Pons (tissue), 1 donor: ENCODE measurements around the gene CACHD1.

Source experiments
- DNase-seq: peaks from one replicate; pipeline ENCODE4 v3.0.0-alpha.2; 2016; ENCODE audit warnings: low spot score

CACHD1 gene

GRCh38 chr1:64659478-64660138, 189.7 kb downstream of the CACHD1 start:
- DNase-seq: no peak

GRCh38 chr1:64663668-64664067, 193.7 kb downstream of the CACHD1 start:
- no peak for DNase-seq

- peak; percentile 25 for DNase-seq
These were observed 194.4 kb downstream of the CACHD1 start for GRCh38 chr1:64664299-64664698.

GRCh38 chr1:64669098-64669675, 199.3 kb downstream of the CACHD1 start:
- no peak for DNase-seq

- peak; percentile 32 for DNase-seq
These were observed 205.9 kb downstream of the CACHD1 start for GRCh38 chr1:64675718-64676345.

DNA sequence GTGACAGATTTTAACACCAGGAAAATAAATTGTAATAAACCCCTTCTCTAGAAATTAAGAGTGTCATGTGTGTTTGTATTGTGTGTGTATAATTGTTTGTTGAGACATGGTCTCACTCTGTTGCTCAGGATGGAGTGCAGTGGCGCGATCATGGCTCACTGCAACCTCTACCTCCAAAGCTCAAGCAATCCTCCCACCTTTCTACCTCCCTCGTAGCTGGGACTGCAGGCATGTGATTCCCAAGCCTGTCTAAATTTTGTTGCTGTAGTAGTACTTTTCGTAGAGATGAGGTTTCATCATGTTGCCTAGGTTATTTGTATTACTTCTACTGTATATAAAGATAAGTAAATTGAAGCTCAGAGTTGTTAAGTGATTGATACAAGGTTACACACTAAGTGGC, 206.5 kb downstream of the CACHD1 start:
- DNase-seq: no peak

- DNase-seq: no peak
These were observed 207.6 kb downstream of the CACHD1 start for GRCh38 chr1:64677532-64677931.

- DNase-seq: no peak
These were observed 208.4 kb downstream of the CACHD1 start for GRCh38 chr1:64678366-64678765.

GRCh38 chr1:64679177-64679576, 209.2 kb downstream of the CACHD1 start:
- no peak for DNase-seq

GRCh38 chr1:64680599-64680998, 210.7 kb downstream of the CACHD1 start:
- no peak for DNase-seq

GRCh38 chr1:64681043-64681442, 211.1 kb downstream of the CACHD1 start:
- DNase-seq: no peak

GRCh38 chr1:64683419-64683818, 213.5 kb downstream of the CACHD1 start:
- DNase-seq: no peak

GRCh38 chr1:64685217-64685616, 215.3 kb downstream of the CACHD1 start:
- DNase-seq: no peak

DNA sequence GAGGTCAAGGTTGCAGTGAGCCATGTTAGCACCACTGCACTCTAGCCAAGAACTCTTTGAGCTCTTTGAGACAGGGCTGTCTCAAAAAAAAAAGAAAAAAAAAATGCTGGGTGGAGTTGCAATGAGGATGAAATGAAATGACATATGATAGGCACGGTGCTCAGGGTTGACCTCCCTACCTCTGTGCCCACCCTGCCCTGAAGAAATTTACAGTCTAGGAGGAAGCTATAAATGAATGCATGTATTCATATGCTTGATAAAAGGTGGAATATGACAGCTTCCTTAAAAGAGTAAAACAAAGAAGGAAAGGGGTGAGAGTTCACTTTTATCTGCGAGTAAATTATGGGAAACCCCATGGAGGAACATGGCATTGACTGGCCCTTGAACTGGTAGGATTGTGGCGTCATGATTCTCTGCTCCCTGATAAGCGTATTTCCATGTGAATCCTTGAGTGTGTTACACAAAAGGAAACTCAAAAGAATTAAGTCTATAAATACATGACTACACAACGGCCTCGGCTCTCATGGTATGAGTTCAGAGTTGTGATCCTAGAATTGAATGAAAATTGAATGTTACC, 215.9 kb downstream of the CACHD1 start:
- DNase-seq: no peak

GRCh38 chr1:64686828-64687724, 217.1 kb downstream of the CACHD1 start:
- DNase-seq: peak; percentile 58

DNA sequence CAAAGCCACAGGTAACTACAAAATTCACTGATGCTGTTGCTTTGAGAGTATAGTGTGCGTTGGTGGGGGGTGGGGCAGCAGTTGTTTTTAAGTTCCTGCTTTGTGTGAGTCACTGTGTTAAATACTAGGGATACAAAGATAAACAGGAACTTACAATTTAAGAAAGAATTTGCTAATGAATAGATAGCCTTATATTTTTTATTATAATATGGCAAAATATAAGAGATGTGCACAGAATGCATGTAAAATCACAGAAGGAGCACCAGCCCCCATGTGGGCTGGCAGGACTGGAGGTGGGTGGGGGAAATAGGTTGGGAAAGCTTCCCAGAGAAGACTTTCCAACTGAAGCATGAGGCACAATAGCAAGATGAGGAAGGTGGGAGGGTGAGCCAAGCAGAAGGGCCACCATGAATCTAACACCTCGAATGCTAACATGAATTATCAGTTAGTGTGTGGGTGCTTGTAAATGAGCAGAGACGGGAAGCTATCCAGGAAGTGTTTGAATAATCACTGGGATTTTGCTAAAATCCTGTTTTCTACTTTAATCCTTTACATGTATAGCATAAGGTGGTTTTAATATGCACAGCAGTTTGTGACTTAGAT, 217.9 kb downstream of the CACHD1 start:
- no peak for DNase-seq

GRCh38 chr1:64691626-64692025, 221.7 kb downstream of the CACHD1 start:
- DNase-seq: no peak

DNA sequence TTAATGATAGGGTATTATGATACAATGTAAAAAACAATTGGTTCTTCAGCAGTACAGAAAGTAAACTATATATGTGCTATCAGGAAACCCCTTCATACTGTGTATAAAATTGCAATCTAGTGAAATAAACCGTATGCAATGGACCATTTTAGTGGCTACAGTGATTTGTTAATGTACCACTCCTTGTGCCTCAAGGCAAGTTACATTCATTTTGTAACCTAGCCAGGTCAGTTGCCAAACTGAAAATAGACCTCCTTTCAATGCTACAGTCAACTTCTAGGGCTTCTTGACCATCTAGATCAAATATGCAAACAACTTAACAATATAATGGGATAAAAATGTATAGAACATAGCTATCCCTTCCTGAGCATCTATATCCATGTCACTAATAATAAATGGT, 223.0 kb downstream of the CACHD1 start:
- DNase-seq: no peak

- DNase-seq: no peak
These were observed 223.5 kb downstream of the CACHD1 start for GRCh38 chr1:64693406-64693805.

GRCh38 chr1:64696879-64697278, 226.9 kb downstream of the CACHD1 start:
- DNase-seq: no peak

DNA sequence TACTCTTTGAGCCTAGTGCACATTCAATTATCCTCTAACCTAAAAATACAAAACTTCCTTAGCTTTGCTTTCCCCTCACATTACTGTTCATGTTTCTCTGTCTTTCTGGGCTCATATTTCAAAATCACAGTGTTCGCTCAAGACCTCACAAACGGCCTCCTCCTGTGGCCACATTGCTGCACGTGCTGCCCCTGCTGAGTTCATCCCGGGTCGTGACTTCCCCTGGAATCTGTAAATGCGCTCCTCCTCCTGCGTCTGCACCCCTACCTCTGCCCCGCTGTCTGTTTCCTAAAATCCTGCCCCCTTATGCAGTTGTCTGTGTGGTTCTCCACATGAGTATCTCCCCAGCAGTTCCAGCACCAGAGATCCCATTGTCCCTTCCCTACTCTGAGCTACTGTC, 229.4 kb downstream of the CACHD1 start:
- no peak for DNase-seq

DNA sequence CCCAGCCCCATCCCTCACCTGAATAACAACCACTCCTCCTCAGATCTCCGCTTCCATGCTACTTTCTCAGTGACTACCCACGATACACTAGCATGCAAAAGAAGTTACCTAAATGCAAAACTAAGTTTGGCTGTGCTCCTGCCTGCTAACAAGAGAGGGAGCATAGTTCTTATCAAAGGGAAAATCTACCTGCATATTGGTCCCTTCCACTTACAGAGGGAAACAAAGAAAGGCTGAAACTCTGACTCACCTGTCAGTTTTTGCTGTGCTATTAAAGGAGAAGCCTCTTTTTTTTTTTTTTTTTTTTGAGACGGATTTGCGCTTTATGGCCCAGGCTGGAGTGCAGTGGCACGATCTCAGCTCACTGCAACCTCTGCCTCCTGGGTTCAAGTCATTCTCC, 231.1 kb downstream of the CACHD1 start:
- no peak for DNase-seq
